HCT116 (cell line): ENCODE measurements around the gene SFT2D2. TPM values are rescaled to one million over a fixed set of nuclear protein-coding genes. Genes with fewer than 3 reads are reported as not detected.
A peak's percentile ranks its signal among the peaks of the same experiment; 100 is the strongest.

ENCODE experiments used
- ATAC-seq: fragments of 200-7000 bp; cut with Tn5 transposase; 2 replicates; pipeline ENCODE4 v1.9.1; 2020; ENCODE audit warnings: mild to moderate bottlenecking, moderate library complexity
- BruUV-seq: library from RNA; stranded (reverse); fragments of 400-500 nt; replicated peaks from 2 replicates; lab custom pipeline; 2021; lab: Mats Ljungman, UMichigan
- CTCF ChIA-PET: fragments of 300-600 bp; sonication (Branson Sonifier 250); formaldehyde crosslinking; loops from one replicate; lab custom pipeline; 2021; ENCODE audit warnings: antibody characterized with exemption; lab: Charles Lee
- POLR2A ChIA-PET: fragments of 300-600, 350-600 bp; sonication (Branson Sonifier 250); formaldehyde crosslinking; loops from one replicate; lab custom pipeline; 2021; ENCODE audit warnings: antibody characterized with exemption; lab: Charles Lee
- RAD21 ChIA-PET, 2 experiments: fragments of 300-600 bp; sonication (Branson Sonifier 250); formaldehyde crosslinking; loops; one replicate each; lab custom pipeline; 2023; ENCODE audit warnings: low total read pairs in 2 of 2; ENCODE audit not compliant: uncharacterized antibody in 2 of 2, unreplicated experiment in 2 of 2, low non-redundant PET in 1 of 2; lab: Charles Lee
- DNase-seq: peaks from one replicate; pipeline ENCODE4 v3.0.0-alpha.2; 2010; ENCODE audit warnings: low read depth, low spot score
- H2AFZ ChIP-seq: fragments of 200-600 bp; shearing (Covaris generic), sonication (generic); 2 replicates; pipeline ENCODE4 v1.6.1; 2017; ENCODE audit warnings: low read depth, mixed run types, mixed read lengths, antibody characterized with exemption, low read length; ENCODE audit not compliant: poor library complexity, severe bottlenecking
- H3K27ac ChIP-seq: 2 replicates; pipeline ENCODE4 v1.5.1; 2012; ENCODE audit warnings: low read depth, low read length
- H3K27me3 ChIP-seq: fragments of 200-600 bp; sonication (generic); 2 replicates; pipeline ENCODE4 v1.6.1; 2016; ENCODE audit warnings: mixed run types, low read length, mixed read lengths; ENCODE audit not compliant: insufficient read depth
- H3K36me3 ChIP-seq, 2 experiments: fragments of 200-500 bp in 1 of 2; fragments of 200-600 bp in 1 of 2; sonication (Bioruptor generic) in 1 of 2; sonication (generic) in 1 of 2; 2 replicates each; pipeline versions ENCODE4 v1.5.1 to v1.6.1; 2014 to 2016; ENCODE audit warnings: low read length in 2 of 2, inconsistent platforms in 1 of 2, mixed read lengths in 1 of 2, mixed run types in 1 of 2; ENCODE audit not compliant: insufficient read depth in 2 of 2, control insufficient read depth in 1 of 2
- H3K4me1 ChIP-seq, 2 experiments: fragments of 200-600 bp in 1 of 2; sonication (generic) in 1 of 2; 2 replicates each; pipeline versions ENCODE4 v1.5.1 to v1.6.1; 2012 to 2017; ENCODE audit warnings: low read length in 2 of 2, inconsistent platforms in 1 of 2, mild to moderate bottlenecking in 1 of 2, mixed read lengths in 1 of 2, mixed run types in 1 of 2, moderate library complexity in 1 of 2; ENCODE audit not compliant: insufficient read depth in 2 of 2, control insufficient read depth in 1 of 2
- H3K4me2 ChIP-seq: fragments of 200-600 bp; sonication (generic); 2 replicates; pipeline ENCODE4 v1.6.1; 2017; ENCODE audit warnings: mixed run types, low read length, mixed read lengths
- H3K4me3 ChIP-seq, 2 experiments: fragments of 200-600 bp in 1 of 2; sonication (generic) in 1 of 2; replicated peaks in 1 of 2; 2 replicates each; pipeline ENCODE4 v1.5.1; 2011 to 2016; ENCODE audit warnings: low read length in 2 of 2, control low read depth in 1 of 2, low read depth in 1 of 2, mild to moderate bottlenecking in 1 of 2, mixed read lengths in 1 of 2, mixed run types in 1 of 2
- H3K79me2 ChIP-seq: fragments of 200-600 bp; sonication (generic); 2 replicates; pipeline ENCODE4 v1.6.1; 2017; ENCODE audit warnings: mild to moderate bottlenecking, mixed run types, low read length, moderate library complexity, mixed read lengths; ENCODE audit not compliant: insufficient read depth
- H3K9ac ChIP-seq: fragments of 200-600 bp; sonication (generic); 2 replicates; pipeline ENCODE4 v1.6.1; 2016; ENCODE audit warnings: low read length, mixed read lengths
- H3K9me2 ChIP-seq: fragments of 200-600 bp; sonication (generic), shearing (Covaris generic); 2 replicates; pipeline ENCODE4 v1.6.1; 2017; ENCODE audit warnings: mixed run types, mild to moderate bottlenecking, moderate library complexity; ENCODE audit not compliant: insufficient read depth
- H3K9me3 ChIP-seq, 2 experiments: fragments of 200-500 bp in 1 of 2; fragments of 200-600 bp in 1 of 2; sonication (Bioruptor generic) in 1 of 2; sonication (generic) in 1 of 2; 2 replicates each; pipeline ENCODE4 v1.6.1; 2014 to 2017; ENCODE audit warnings: low read length in 2 of 2, mixed read lengths in 2 of 2, inconsistent platforms in 1 of 2, low read depth in 1 of 2, mild to moderate bottlenecking in 1 of 2, mixed run types in 1 of 2, moderate library complexity in 1 of 2; ENCODE audit not compliant: control insufficient read depth in 1 of 2, insufficient read depth in 1 of 2
- H4K20me1 ChIP-seq: fragments of 200-600 bp; sonication (generic), shearing (Covaris generic); 2 replicates; pipeline ENCODE4 v1.6.1; 2017; ENCODE audit warnings: mixed run types, mild to moderate bottlenecking, moderate library complexity; ENCODE audit not compliant: insufficient read depth
- CBX3 ChIP-seq: IDR thresholded peaks from 2 replicates; pipeline ENCODE4 v1.6.1; 2012; ENCODE audit warnings: low read depth
- CTCF ChIP-seq, 3 experiments: fragments of 200-600 bp in 1 of 3; sonication (generic) in 1 of 3; IDR thresholded peaks in 2 of 3; conservative IDR thresholded peaks in 1 of 3; 2 replicates each; pipeline ENCODE4 v1.5.1; 2012 to 2017; ENCODE audit warnings: low read depth in 2 of 3, low read length in 2 of 3, antibody characterized with exemption in 1 of 3, borderline replicate concordance in 1 of 3, control low read depth in 1 of 3, mild to moderate bottlenecking in 1 of 3, mixed read lengths in 1 of 3, mixed run types in 1 of 3, moderate library complexity in 1 of 3; ENCODE audit not compliant: insufficient read depth in 1 of 3
- EZH2 ChIP-seq: fragments of 200-600 bp; sonication (generic); IDR thresholded peaks from 2 replicates; pipeline ENCODE4 v1.6.1; 2017; ENCODE audit warnings: antibody characterized with exemption, mixed run types
- MAX ChIP-seq: IDR thresholded peaks from 2 replicates; pipeline ENCODE4 v1.6.1; 2012
- REST ChIP-seq: IDR thresholded peaks from 2 replicates; pipeline ENCODE4 v1.6.1; 2012; ENCODE audit warnings: low read depth
- SIN3A ChIP-seq: IDR thresholded peaks from 2 replicates; pipeline ENCODE4 v1.6.1; 2012; ENCODE audit warnings: low read depth
- intact Hi-C: fragments of 100-400 bp; cut with micrococcal nuclease; formaldehyde crosslinking; loops from 2 replicates; pipeline ENCODE4 v1.10.0; 2022
- total RNA-seq: library from RNA; stranded (reverse); gene quantifications from one replicate; pipeline ENCODE4 v1.2.1, GENCODE V29; 2021; ENCODE audit not compliant: unreplicated experiment

SFT2D2 gene
- total RNA-seq, 1 experiment from 2014 or later, result 57.5 TPM

- intact Hi-C loops, result no loop called here
Observed at GRCh38 chr1:168236836-168237611, 11.2 kb downstream of the SFT2D2 start.

More at GRCh38 chr1:168236836-168237611, 11.2 kb downstream of the SFT2D2 start:
- CTCF ChIA-PET, result no interaction called here
- BruUV-seq, result TSS peak; percentile 3
- Histone ChIP-seq H2AFZ (no peak overlapping the region), H3K27ac (no peak overlapping the region), H3K9ac (no peak overlapping the region), H3K36me3 (peaks cover 20 to 44% of the 10 kb centered on the region in 2 experiments), H3K9me3 (no peaks in the 10 kb centered on the region), H3K79me2 (peaks cover 24% of the 10 kb centered on the region), H3K9me2 (no peaks in the 10 kb centered on the region), H3K4me2 (no peak overlapping the region), H4K20me1 (no peaks in the 10 kb centered on the region), H3K4me1 (0 out of 4 replicates have a peak, but pooled peaks cover 0 to 4% of the 10 kb centered on the region in 2 experiments), H3K27me3 (no peaks in the 10 kb centered on the region), H3K4me3 (no peak overlapping the region)
- no peak for ATAC-seq
- DNase-seq, result no peak
- TF ChIP-seq MAX, result no peak
- TF ChIP-seq SIN3A, result no peak
- TF ChIP-seq EZH2, result no peak
- TF ChIP-seq CBX3, result no peak
- TF ChIP-seq CTCF (IDR thresholded peaks at IDR 0.05 in 2 of 3, conservative IDR thresholded peaks at IDR 0.05 in 1 of 3; ENCODE audit: borderline replicate concordance in 1 of 3, insufficient read depth in 1 of 3, low read depth in 2 of 3, low read length in 2 of 3), result no peak
- no peak for TF ChIP-seq REST
- POLR2A ChIA-PET, result no interaction called here
- RAD21 ChIA-PET, result no interaction called here
